Mucosa of rectum (tissue), 2 donors: ENCODE data around the gene SUPV3L1.

Experiments
- H3K27ac ChIP-seq, 2 donors: one replicate each; pipeline ENCODE4 v1.7.0; 2013; ENCODE audit warnings: inconsistent platforms in 2 of 2, low read depth in 2 of 2, low read length in 2 of 2
- H3K27me3 ChIP-seq, 2 donors: one replicate each; pipeline ENCODE4 v1.7.0; 2013; ENCODE audit warnings: low read length in 2 of 2; ENCODE audit not compliant: control insufficient read depth in 2 of 2, insufficient read depth in 2 of 2
- H3K36me3 ChIP-seq, 2 donors: one replicate each; pipeline ENCODE4 v1.7.0; 2013; ENCODE audit warnings: low read length in 2 of 2; ENCODE audit not compliant: control insufficient read depth in 2 of 2, insufficient read depth in 2 of 2
- H3K4me1 ChIP-seq, 2 donors: one replicate each; pipeline ENCODE4 v1.7.0; 2013; ENCODE audit warnings: low read length in 2 of 2, mild to moderate bottlenecking in 1 of 2; ENCODE audit not compliant: control insufficient read depth in 2 of 2, insufficient read depth in 2 of 2
- H3K4me3 ChIP-seq, 2 donors: one replicate each; pipeline ENCODE4 v1.7.0; 2013; ENCODE audit warnings: low read length in 2 of 2
- H3K9ac ChIP-seq, 2 donors: one replicate each; pipeline ENCODE4 v1.7.0; 2013; ENCODE audit warnings: low read length in 2 of 2, low read depth in 1 of 2, mild to moderate bottlenecking in 1 of 2
- H3K9me3 ChIP-seq, 2 donors: one replicate each; pipeline ENCODE4 v1.7.0; 2013; ENCODE audit warnings: low read length in 2 of 2; ENCODE audit not compliant: control insufficient read depth in 2 of 2
- donor health status: healthy.
- donor health status: Normal muscosa, but diverticular disease.

The SUPV3L1 gene

GRCh38 chr10:69226919-69227450 lies 47.0 kb downstream of the SUPV3L1 start:
- no peaks in the 10 kb centered on the region for H3K27me3 ChIP-seq
- no peaks in the 10 kb centered on the region for H3K9me3 ChIP-seq
- H3K9ac ChIP-seq = no peak overlapping the region
- H3K27ac ChIP-seq = no peak overlapping the region
- no peaks in the 10 kb centered on the region for H3K36me3 ChIP-seq
- H3K4me1 ChIP-seq = peaks cover 38 to 42% of the 10 kb centered on the region in 2 donors
- H3K4me3 ChIP-seq = no peak overlapping the region

GRCh38 chr10:69228151-69228550 lies 48.1 kb downstream of the SUPV3L1 start:
- H3K4me3 ChIP-seq = no peak overlapping the region
- peaks cover 35 to 42% of the 10 kb centered on the region in 2 donors for H3K4me1 ChIP-seq
- H3K27me3 ChIP-seq = no peaks in the 10 kb centered on the region
- H3K27ac ChIP-seq = no peak overlapping the region
- no peaks in the 10 kb centered on the region for H3K36me3 ChIP-seq
- no peak overlapping the region for H3K9ac ChIP-seq
- H3K9me3 ChIP-seq = no peaks in the 10 kb centered on the region

- no peaks in the 10 kb centered on the region for H3K27me3 ChIP-seq
- no peaks in the 10 kb centered on the region for H3K9me3 ChIP-seq
- H3K4me1 ChIP-seq = peaks cover 34 to 43% of the 10 kb centered on the region in 2 donors
- H3K4me3 ChIP-seq = peak overlapping the region; percentile 42 to 50
- H3K27ac ChIP-seq = peak overlapping the region; percentile 76 to 88
- H3K9ac ChIP-seq = peak overlapping the region in 1 of 2 donors; percentile 25
- H3K36me3 ChIP-seq = no peaks in the 10 kb centered on the region
Observed at GRCh38 chr10:69229616-69229916, 49.5 kb downstream of the SUPV3L1 start.

GRCh38 chr10:69230128-69230527 lies 50.1 kb downstream of the SUPV3L1 start:
- Histone ChIP-seq H3K9me3 (no peaks in the 10 kb centered on the region), H3K4me3 (peak overlapping the region in 1 of 2 donors; percentile 50), H3K9ac (peak overlapping the region in 1 of 2 donors; percentile 33), H3K27me3 (no peaks in the 10 kb centered on the region), H3K36me3 (no peaks in the 10 kb centered on the region), H3K4me1 (peaks cover 34 to 37% of the 10 kb centered on the region in 2 donors), H3K27ac (peak overlapping the region; percentile 76 to 88)

GRCh38 chr10:69232252-69232651 lies 52.2 kb downstream of the SUPV3L1 start:
- peak overlapping the region; percentile 60 to 65 for H3K27ac ChIP-seq
- no peaks in the 10 kb centered on the region for H3K9me3 ChIP-seq
- H3K36me3 ChIP-seq = no peaks in the 10 kb centered on the region
- H3K9ac ChIP-seq = no peak overlapping the region
- H3K4me3 ChIP-seq = peak overlapping the region in 1 of 2 donors; percentile 20
- no peaks in the 10 kb centered on the region for H3K27me3 ChIP-seq
- peaks cover 27 to 30% of the 10 kb centered on the region in 2 donors for H3K4me1 ChIP-seq

GRCh38 chr10:69232736-69233480 lies 52.9 kb downstream of the SUPV3L1 start:
- Histone ChIP-seq H3K4me3 (peak overlapping the region; percentile 45 to 48), H3K36me3 (no peaks in the 10 kb centered on the region), H3K4me1 (peaks cover 24 to 30% of the 10 kb centered on the region in 2 donors), H3K9me3 (no peaks in the 10 kb centered on the region), H3K27me3 (no peaks in the 10 kb centered on the region), H3K9ac (peak overlapping the region; percentile 32 to 52), H3K27ac (peak overlapping the region; percentile 60 to 65)

- Histone ChIP-seq H3K36me3 (no peaks in the 10 kb centered on the region), H3K27me3 (no peaks in the 10 kb centered on the region), H3K27ac (no peak overlapping the region), H3K4me3 (no peak overlapping the region), H3K9ac (peak overlapping the region in 1 of 2 donors; percentile 6), H3K4me1 (peaks cover 15 to 24% of the 10 kb centered on the region in 2 donors), H3K9me3 (no peaks in the 10 kb centered on the region)
Observed at GRCh38 chr10:69234447-69234846, 54.4 kb downstream of the SUPV3L1 start.

GRCh38 chr10:69237528-69238159 lies 57.6 kb downstream of the SUPV3L1 start:
- no peaks in the 10 kb centered on the region for H3K27me3 ChIP-seq
- H3K36me3 ChIP-seq = no peaks in the 10 kb centered on the region
- no peak overlapping the region for H3K9ac ChIP-seq
- no peak overlapping the region for H3K4me3 ChIP-seq
- peaks cover 1 to 8% of the 10 kb centered on the region in 2 donors for H3K4me1 ChIP-seq
- H3K9me3 ChIP-seq = no peaks in the 10 kb centered on the region
- no peak overlapping the region for H3K27ac ChIP-seq

GRCh38 chr10:69239136-69239535 lies 59.1 kb downstream of the SUPV3L1 start:
- Histone ChIP-seq H3K27me3 (no peaks in the 10 kb centered on the region), H3K36me3 (no peaks in the 10 kb centered on the region), H3K4me1 (no peaks in the 10 kb centered on the region), H3K9ac (no peak overlapping the region), H3K9me3 (no peaks in the 10 kb centered on the region), H3K27ac (no peak overlapping the region), H3K4me3 (no peak overlapping the region)

- H3K9ac ChIP-seq = no peak overlapping the region
- H3K4me3 ChIP-seq = no peak overlapping the region
- no peaks in the 10 kb centered on the region for H3K9me3 ChIP-seq
- H3K27ac ChIP-seq = no peak overlapping the region
- H3K4me1 ChIP-seq = no peaks in the 10 kb centered on the region
- no peaks in the 10 kb centered on the region for H3K36me3 ChIP-seq
- H3K27me3 ChIP-seq = no peaks in the 10 kb centered on the region
Observed at GRCh38 chr10:69239816-69240434, 59.9 kb downstream of the SUPV3L1 start.
